ENCODE measurements around the gene KHDC4.
A peak's percentile ranks its signal among the peaks of the same experiment; 100 is the strongest.
"Not testable (repeated sequence)": the region's sequence is repeated elsewhere in the genome, so short reads cannot be mapped to it uniquely, and the experiment has no call there.

KHDC4 gene

DNA sequence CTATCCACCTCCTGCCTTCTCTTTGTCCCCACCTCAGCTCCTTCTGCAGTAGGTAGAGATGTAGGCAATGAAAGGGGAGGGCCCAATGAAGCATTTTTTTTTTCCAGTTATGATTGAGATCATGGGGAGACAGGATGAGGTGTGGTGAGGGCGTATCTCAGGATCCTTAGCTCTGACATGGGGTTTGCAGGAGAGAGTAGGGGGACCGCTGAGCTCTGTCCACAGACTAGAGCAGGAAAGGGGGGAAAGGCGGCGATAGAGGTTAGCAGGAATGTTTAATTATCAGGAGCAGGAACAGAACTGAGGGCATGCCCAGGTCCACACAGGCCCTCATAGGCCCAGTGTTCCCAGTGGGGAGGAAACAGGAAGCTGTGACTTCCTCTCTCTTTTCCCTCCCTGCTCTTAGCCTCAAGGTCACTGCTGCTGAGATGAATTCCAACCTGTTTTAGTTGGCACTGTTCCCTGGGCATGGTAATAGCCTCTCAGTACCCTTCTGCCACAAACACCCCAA, 6.3 kb upstream of the KHDC4 start:
- DNase-seq = peak; percentile 21

DNA sequence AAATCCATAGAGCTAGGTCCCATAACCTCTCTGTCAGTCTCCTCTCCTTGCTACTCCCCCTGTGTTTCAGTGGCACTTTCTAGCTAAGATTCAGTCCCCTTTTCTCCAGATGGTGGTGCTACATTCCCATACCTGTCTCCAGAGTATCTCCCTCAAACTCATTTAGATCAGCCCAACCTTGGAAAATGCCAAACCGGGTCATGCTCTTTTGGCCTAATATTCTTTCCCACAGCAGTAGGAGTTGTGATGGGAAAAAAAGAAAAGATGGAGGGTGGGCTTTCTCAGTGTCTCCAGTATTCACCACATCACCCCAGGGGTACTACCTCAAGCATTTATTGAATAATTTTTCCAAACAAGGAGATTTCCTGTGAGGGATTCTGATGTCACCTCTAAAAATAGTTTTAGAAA, 4.0 kb upstream of the KHDC4 start:
- DNase-seq = peak; percentile 58

DNA sequence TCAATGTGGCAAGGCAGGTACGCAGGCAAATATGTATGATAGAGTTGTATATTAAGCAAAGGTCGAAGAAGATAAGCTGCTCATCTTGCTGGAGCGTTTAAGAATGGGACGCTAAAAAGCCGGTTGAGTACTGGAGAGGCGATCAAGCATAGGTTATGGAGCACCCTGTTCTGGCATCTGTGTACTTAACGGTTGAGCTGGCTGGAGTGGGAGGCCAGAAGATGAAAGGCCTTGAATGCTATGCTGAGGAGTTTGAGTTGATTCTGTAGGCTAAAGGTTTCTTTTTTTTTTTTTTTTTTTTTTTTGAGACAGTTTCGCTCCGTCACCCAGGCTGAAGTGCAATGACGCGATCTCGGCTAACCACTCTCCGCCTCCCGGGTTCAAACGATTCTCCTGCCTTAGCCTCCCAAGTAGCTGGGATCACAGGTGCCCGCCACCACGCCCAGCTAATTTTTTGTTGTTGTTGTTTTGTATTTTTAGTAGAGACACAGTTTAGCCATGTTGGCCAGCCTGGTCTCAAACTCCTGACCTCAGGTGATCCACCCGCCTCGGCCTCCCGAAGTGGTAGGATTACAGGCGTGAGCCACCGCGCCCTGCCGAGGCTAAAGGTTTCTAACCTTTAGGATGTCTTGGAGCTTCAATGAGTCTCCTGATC, 850 bp upstream of the KHDC4 start:
- no peak for DNase-seq

DNA sequence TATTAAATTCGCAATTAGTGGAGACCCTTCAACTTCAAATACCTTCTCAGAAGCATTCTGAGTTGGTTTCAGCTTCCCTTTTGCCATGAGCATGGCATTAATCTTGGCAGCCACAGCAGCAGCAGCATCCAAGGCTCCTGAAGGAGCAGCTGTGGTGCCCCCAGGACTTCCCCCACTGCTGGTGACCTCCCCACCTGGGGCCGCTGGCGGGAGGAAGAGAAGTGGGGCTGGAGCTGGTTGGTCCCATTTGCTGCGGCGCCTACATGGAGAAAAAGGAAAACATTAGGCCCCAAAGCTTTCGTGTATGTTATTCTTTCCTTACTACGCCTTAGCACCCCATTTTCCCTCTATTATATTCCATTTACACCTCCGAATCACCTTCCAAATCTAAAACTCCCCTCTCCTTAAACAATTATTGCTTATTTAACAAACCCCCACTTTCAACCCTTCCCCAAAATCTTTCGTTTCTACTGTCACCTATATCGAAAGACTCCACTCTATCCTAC, 569 bp downstream of the KHDC4 start:
- no peak for DNase-seq

DNA sequence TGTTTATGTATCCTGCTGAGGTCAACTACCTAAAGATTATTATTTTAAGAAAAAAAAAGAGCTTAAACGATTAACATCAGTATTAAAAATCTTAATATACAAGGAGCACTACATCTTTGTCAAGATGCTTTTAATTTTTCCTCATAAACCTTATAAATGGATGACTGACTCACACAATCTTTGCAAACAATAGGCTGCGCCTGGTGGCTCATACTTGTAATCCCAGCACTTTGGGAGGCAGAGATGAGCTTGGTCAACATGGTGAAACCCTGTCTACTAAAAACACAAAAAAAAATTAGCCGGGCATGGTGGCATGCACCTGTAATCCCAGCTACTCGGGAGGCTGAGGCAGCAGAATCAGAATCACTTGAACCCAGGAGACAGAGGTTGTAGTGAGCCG, 1.7 kb downstream of the KHDC4 start:
- DNase-seq = no peak

DNA sequence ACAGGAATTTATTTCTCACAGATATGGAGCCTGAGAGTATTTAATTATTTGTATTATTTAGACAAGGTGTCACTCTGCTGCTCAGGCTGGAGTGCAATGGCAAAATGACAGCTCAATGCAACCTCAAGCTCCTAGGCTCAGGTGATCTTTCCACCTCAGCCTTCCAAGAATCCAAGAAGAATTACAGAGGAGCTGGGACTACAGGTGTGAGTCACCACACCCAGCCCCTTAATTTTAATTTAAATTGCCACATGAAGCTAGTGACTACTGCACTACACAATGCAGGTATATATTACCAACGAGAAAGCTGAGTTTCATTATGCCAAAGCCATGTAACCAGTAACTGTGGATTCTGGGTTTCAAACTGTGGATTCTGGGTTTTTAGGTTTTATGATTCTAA, 2.1 kb downstream of the KHDC4 start:
- DNase-seq = no peak

- no peak for DNase-seq
Observed at GRCh38 chr1:155931332-155932038, 2.7 kb downstream of the KHDC4 start.

- not testable (repeated sequence) for DNase-seq
Observed at GRCh38 chr1:155930725-155931124, 3.5 kb downstream of the KHDC4 start.

GRCh38 chr1:155929057-155929456, 5.2 kb downstream of the KHDC4 start:
- no peak for DNase-seq

GRCh38 chr1:155925506-155925905, 8.7 kb downstream of the KHDC4 start:
- no peak for DNase-seq

- DNase-seq = no peak
Observed at GRCh38 chr1:155920717-155921116, 13.5 kb downstream of the KHDC4 start.

GRCh38 chr1:155919801-155920200, 14.4 kb downstream of the KHDC4 start:
- DNase-seq = no peak

DNA sequence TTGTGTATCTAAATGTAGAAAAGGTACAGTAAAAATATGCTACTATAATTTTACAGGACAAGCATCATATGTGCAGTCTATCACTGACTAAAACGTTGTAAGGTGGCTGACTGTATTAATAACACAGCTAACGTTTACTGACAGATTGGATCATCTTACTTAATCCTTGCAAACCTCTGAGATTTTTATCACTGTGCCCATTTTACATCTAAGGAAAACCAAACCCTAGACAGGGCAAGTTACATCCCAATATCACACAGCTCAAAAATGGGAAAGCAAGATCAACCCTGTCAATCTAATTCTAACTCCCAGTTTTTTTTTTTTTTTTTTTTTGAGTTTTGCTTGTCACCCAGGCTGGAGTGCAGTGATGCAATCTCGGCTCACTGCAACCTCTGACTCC, 15.6 kb downstream of the KHDC4 start:
- no peak for DNase-seq

DNA sequence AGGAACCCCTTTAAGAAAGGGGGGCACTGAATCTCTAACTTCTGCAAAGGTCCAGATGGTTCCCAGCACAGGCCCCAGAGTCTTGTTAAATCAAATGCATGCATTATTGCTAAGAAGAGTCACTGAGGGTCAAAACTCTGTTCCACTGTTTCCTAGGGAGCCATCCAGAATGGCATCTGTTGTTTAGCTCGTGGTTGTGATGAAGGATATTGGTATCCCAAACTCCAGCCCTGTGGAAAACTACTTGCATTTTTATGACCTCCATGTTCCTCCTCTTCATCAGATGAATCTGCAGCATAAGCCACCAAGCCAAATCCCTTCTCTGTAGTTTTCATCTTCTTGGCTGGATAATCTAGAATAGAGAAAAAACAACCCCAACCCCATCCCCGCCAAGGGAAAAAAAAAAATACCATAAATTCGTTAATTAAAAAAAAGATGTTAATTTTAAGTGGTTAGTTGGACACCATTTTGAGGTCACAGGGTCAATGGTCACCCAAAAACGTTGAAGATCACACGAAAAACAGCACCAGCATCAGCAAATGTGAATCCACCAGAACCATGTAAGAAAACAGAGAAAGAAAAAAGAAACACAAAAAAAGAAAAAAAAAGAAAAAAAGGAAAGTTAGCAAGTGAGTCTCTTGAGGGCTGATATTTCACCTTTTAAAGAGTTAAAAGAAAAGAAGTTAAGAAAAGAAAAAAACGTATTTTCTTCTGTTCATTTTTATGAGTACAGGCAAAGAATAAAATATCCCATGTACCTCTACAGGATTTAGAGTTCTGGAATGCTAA, 20.1 kb downstream of the KHDC4 start:
- no peak for DNase-seq

DNA sequence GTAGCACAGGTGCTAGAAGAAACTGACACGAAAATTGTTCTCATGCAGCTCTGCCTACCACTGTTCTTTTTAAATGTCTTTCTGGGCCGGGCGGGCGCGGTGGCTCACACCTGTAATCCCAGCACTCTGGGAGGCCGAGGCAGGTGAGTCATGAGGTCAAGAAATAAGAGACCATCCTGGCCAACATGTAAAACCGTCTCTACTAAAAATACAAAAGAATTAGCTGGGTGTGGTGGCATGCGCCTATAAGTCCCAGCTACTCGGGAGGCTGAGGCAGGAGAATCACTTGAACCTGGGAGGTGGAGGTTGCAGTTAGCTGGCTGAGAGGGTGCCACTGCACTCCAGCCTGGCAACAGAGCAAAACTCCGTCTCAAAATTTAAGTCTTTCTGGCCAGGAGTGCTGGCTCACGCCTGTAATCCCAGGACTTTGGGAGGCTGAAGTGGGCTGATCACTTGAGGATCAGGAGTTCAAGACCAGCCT, 22.1 kb downstream of the KHDC4 start:
- DNase-seq = no peak

GRCh38 chr1:155911156-155912055, 22.8 kb downstream of the KHDC4 start, which contains the start of gene RIT1:
TSS of gene RIT1 (minus strand) at chr1:155911349. CDS start at chr1:155910761, 588 bp downstream.
- DNase-seq = peak; percentile 69

DNA sequence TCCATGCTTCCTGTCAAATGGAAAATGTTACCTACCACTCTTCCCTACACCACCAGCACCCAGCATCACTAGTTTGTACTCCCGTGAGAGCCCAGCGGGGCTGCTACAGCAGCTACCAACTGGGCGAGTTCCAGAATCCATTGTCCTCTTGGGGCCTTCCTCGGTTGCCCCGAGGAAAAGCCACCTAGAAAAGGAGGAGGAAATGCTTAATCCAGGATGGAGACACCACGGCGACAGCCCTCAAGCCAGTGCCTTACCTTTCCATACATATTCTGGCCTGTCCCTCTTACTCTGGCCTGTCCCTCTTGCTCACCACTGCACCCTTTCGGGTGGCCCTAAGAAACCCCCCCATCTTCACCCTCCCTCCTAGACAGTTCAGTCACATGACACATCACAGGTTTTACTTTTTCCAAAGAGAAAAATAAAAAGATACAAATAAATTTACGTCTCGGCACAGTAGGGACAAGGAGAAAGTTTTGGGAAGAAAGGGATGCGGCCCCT, 23.5 kb downstream of the KHDC4 start:
- peak; percentile 38 for DNase-seq

DNA sequence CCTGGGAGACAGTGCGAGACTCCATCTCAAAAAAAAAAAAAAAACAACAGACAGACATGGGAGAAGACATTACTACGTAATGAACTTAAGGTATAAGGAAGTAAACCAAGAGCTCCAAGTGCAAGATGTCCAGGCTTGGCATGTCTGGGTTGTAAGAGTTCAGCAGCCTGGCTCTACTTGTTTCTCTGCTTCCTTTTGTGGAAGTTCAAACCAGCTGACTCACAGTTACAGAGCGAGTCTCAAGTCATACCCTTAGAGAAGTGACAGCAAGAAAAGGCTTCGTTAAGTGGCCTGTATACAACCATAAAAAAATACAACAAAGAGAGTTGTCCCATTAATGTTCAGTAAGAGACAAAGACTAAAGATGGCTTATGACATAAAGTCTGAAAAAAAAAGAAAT, 24.3 kb downstream of the KHDC4 start:
- no peak for DNase-seq

DNA sequence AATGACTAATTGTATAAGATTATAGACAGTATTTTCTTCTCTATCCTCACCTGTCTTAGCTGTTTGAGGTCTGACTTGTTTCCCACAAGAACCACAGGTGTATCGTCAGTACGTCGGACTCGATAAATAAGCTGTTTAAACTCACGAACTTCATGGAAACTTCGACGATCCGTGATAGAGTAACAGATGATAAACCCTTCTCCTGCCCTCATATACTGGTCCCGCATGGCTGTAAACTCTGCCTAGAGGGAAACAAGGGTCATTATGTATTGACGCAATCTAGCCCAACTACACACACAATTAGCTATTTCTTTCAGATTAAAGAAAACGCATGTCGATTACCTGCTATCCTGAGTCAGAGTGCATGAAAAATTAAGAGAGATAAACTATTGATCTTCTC, 30.0 kb downstream of the KHDC4 start:
- DNase-seq = no peak

- DNase-seq = no peak
Observed at GRCh38 chr1:155900161-155900560, 34.1 kb downstream of the KHDC4 start.

DNA sequence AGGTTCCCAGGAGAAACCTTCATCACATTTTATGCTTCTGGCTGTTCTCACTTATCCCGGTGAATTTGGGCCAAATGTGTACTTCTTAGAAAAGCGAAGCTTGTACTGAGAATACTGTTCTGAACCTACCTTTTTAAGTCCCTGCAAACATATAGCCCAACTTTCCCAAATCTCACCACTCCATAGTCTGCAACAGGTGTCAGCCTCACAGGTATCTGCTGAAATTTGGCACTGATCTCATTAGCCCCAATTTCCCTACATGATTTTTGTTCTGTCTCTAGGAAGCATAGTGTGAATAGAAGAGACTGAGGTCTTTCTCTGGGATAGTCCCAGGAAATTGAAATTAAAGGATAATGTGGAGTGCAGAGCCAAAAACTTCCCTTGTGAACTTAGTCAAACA, 34.5 kb downstream of the KHDC4 start:
- DNase-seq = no peak

DNA sequence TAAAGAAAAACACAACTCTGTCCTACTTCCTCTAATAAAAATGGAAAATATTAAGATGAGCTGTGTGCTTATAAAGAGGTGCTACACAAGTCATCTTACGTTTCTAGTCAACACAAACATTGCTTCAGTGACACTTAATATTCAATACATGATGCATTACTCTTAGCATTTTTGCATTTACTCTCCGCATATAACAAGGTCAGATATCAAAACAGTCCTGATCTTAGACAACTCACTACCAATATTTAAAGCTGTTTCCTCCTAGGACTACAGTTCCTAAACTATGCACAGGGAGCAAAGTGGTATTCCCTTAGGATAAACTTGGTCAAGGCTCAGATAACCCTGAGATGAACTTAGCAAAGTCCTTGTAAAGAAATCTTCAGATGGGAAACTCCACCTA, 35.3 kb downstream of the KHDC4 start:
- DNase-seq = no peak
